Adrenal gland (tissue), 12 donors: ENCODE results near the gene OGFOD1. TPM values are rescaled to one million over a fixed set of nuclear protein-coding genes. Genes with fewer than 3 reads are reported as not detected.

Source experiments
- DNase-seq, 7 donors: peaks; one replicate each; pipeline ENCODE4 v3.0.0-alpha.2; 2019 to 2020
- H3K27ac ChIP-seq, 5 donors: fragments of 200-600 bp; sonication (generic) in 4 of 5; 1 replicate in 3 of 5; 2 replicates in 2 of 5; pipeline versions ENCODE4 v1.5.1 to v1.8.0; 2016 to 2020; ENCODE audit warnings: mild to moderate bottlenecking in 1 of 5
- H3K27me3 ChIP-seq: fragments of 200-600 bp; 2 replicates; pipeline ENCODE4 v1.8.0; 2021
- H3K36me3 ChIP-seq, 2 donors: fragments of 200-600 bp; replicated peaks in 1 of 2; 1 replicate in 1 of 2; 2 replicates in 1 of 2; pipeline versions ENCODE4 v1.5.1 to v1.8.0; 2018 to 2022
- H3K4me1 ChIP-seq, 2 donors: fragments of 200-600 bp; replicated peaks in 1 of 2; 1 replicate in 1 of 2; 2 replicates in 1 of 2; pipeline versions ENCODE4 v1.5.1 to v1.8.0; 2018 to 2021
- H3K4me3 ChIP-seq, 4 donors: fragments of 200-600 bp; sonication (generic) in 3 of 4; one replicate each; pipeline ENCODE4 v1.5.1; 2016 to 2018
- H3K9me3 ChIP-seq, 3 donors: fragments of 200-600 bp; sonication (generic) in 1 of 3; replicated peaks in 1 of 3; 1 replicate in 2 of 3; 2 replicates in 1 of 3; pipeline versions ENCODE4 v1.5.1 to v1.8.0; 2016 to 2021
- CTCF ChIP-seq, 6 experiments: fragments of 450-650 bp in 4 of 6; fragments of 200-600 bp in 2 of 6; sonication (generic) in 1 of 6; IDR thresholded peaks; 1 replicate in 5 of 6; 2 replicates in 1 of 6; pipeline versions ENCODE4 v1.5.1 to v1.8.0; 2016 to 2021; ENCODE audit warnings: antibody characterized with exemption in 6 of 6, mild to moderate bottlenecking in 2 of 6, moderate library complexity in 1 of 6
- POLR2A ChIP-seq, 2 donors: fragments of 450-650 bp; IDR thresholded peaks; one replicate each; pipeline ENCODE4 v1.6.1; 2017; ENCODE audit warnings: antibody characterized with exemption in 2 of 2, mild to moderate bottlenecking in 2 of 2, moderate library complexity in 1 of 2
- WGBS, 4 donors: extraction: QIAGEN DNeasy Blood & Tissue Kit in 2 of 4; methylation state at CpG; one replicate each; pipeline versions ENCODE4 v1.1.5 to v1.1.7; 2013 to 2017; 5-methylcytosine and 5-hydroxymethylcytosine counted together
- intact Hi-C, 2 donors: fragments of 100-400 bp; cut with DNase I; formaldehyde crosslinking; loops; one replicate each; pipeline versions ENCODE4 v1.14.1 to v1.15.0; 2022 to 2023
- polyA plus RNA-seq, 3 donors: library from polyadenylated mRNA; stranded (reverse); fragments of 200-250 nt in 2 of 3; fragments of 350-450 nt in 1 of 3; fragmentation: Illumina TruSeq in 1 of 3; extraction: RNeasy Lipid Tissue Mini Kit (QIAGEN cat#74804) in 1 of 3; gene quantifications; one replicate each; pipeline ENCODE4 v1.2.3, GENCODE V29; 2013 to 2014
- total RNA-seq, 9 donors: library from RNA; depleted of rRNA in 4 of 9; stranded (reverse); fragments of >200 nt in 4 of 9; fragments of 120-200 nt in 1 of 9; fragmentation: NEBNext Ultra II Directional in 1 of 9; extraction: Animal tissue kit (Norgen Biotek cat#: 25700) in 1 of 9; gene quantifications; one replicate each; pipeline versions ENCODE4 v1.1.0 to v1.2.4, GENCODE V29; 2013 to 2023
- donor health status: healthy with polysubstance abuse.
- donor health status: Bipolar disorder and iron deficiency.
- donor health status: DM: yes; HTN: yes; CAD: no.
- donor health status: DM: no; HTN: no; CAD: no.
- donor health status: DM: no; HTN: no; CAD: no.
- donor health status: DM: yes; HTN: yes; CAD: no.

Gene OGFOD1
- total and polyA plus RNA-seq, 12 donors: 9.2 to 183 (median 53.5) TPM

- Histone ChIP-seq H3K4me1 (peaks cover 11 to 30% of the 10 kb centered on the region in 2 donors), H3K27me3 (no peaks in the 10 kb centered on the region), H3K9me3 (no peaks in the 10 kb centered on the region), H3K4me3 (no peak overlapping the region), H3K36me3 (peaks cover 0 to 16% of the 10 kb centered on the region in 2 donors), H3K27ac (no peak overlapping the region)
- intact Hi-C loops: no loop called here
- WGBS, 4 donors: 38 to 93% (median 63%) methylated on average over 2 of the region's 2 CpGs
- no peak for DNase-seq
- TF ChIP-seq POLR2A (IDR thresholded peaks at IDR 0.05) (no peak), CTCF (IDR thresholded peaks at IDR 0.05) (no peak)
Observed at GRCh38 chr16:56447286-56447685, 4.1 kb upstream of the OGFOD1 start.

GRCh38 chr16:56448005-56448404, 3.3 kb upstream of the OGFOD1 start:
- peaks cover 0 to 12% of the 10 kb centered on the region in 2 donors for H3K36me3 ChIP-seq
- H3K4me1 ChIP-seq: peaks cover 15 to 37% of the 10 kb centered on the region in 2 donors
- no peaks in the 10 kb centered on the region for H3K27me3 ChIP-seq
- no peak overlapping the region for H3K27ac ChIP-seq
- intact Hi-C loops: no loop called here
- TF ChIP-seq CTCF (IDR thresholded peaks at IDR 0.05): no peak
- TF ChIP-seq POLR2A (IDR thresholded peaks at IDR 0.05): no peak
- no peak overlapping the region for H3K4me3 ChIP-seq
- no peaks in the 10 kb centered on the region for H3K9me3 ChIP-seq
- DNase-seq: no peak

- TF ChIP-seq POLR2A (IDR thresholded peaks at IDR 0.05) (no peak), CTCF (IDR thresholded peaks at IDR 0.05) (no peak)
- peak overlapping the region; percentile 20 to 98 (median 89) for H3K4me3 ChIP-seq
- DNase-seq: no peak
- intact Hi-C loops: no loop called here
- no peaks in the 10 kb centered on the region for H3K27me3 ChIP-seq
- no peaks in the 10 kb centered on the region for H3K9me3 ChIP-seq
- WGBS, 4 donors: 5 to 6% (median 6%) methylated on average over 18 of the region's 18 CpGs
- peaks cover 0 to 18% of the 10 kb centered on the region in 2 donors for H3K36me3 ChIP-seq
- peaks cover 15 to 40% of the 10 kb centered on the region in 2 donors for H3K4me1 ChIP-seq
- peak overlapping the region; percentile 23 to 93 (median 88) for H3K27ac ChIP-seq
Observed at GRCh38 chr16:56450275-56450985, 924 bp upstream of the OGFOD1 start.

- peaks cover 15 to 40% of the 10 kb centered on the region in 2 donors for H3K4me1 ChIP-seq
- intact Hi-C loops: no loop called here
- H3K27ac ChIP-seq: peak overlapping the region; percentile 76 to 93 (median 88)
- H3K36me3 ChIP-seq: peaks cover 0 to 34% of the 10 kb centered on the region in 2 donors
- peak; percentile 55 to 86 (median 81) for DNase-seq
- no peaks in the 10 kb centered on the region for H3K27me3 ChIP-seq
- WGBS, 4 donors: 5 to 17% (median 6%) methylated on average over 22 to 31 of the region's 31 CpGs
- H3K4me3 ChIP-seq: peak overlapping the region; percentile 62 to 98 (median 89)
- TF ChIP-seq CTCF (IDR thresholded peaks at IDR 0.05) (no peak), POLR2A (IDR thresholded peaks at IDR 0.05) (peak in 1 of 2 donors; percentile 66)
- H3K9me3 ChIP-seq: no peaks in the 10 kb centered on the region
Observed at GRCh38 chr16:56451753-56452689, 667 bp downstream of the OGFOD1 start.
